GM12872 (cell line): ENCODE results near the gene GSTO1.

ENCODE experiments used
- TF ChIP-seq, protein P1 (sequence below): IDR thresholded peaks from 3 replicates; pipeline ENCODE4 v1.5.1; 2011; ENCODE audit warnings: low read depth, mild to moderate bottlenecking, low read length, moderate library complexity; ENCODE audit not compliant: insufficient read depth

GSTO1 gene

DNA sequence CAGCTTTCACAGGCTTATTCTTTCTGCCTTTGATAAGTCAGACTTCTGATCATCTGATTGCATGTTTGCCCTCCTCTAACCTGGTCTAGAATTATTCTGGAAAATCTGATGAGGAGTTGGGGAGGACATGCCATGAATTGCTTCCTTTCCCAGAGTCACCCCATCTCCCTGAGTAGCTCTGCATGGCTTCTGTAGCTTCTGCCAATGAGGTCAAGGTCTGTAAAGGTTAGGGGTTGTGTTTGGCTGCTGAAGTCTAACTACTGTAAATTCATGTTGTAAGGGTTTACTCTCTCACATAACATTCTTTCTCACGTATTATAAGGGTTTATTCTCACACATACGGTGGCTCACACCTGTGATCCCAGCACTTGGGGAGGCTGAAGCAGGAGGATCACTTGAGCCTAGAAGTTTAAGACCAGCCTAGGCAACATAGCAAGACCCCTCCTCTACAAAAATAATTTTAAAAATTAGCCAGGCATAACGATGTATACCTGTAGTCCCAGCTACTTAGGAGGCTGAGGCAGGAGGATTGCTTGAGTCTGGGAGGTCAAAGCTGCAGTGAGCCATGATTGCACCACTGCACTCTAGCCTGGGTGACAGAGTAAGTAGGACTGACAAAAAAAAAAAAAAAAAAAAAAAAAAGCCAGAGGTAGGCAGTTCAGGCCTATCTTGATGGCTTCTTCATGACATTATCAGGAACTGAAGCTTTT, 25.0 kb downstream of the GSTO1 start:
- TF ChIP-seq, protein P1, sequence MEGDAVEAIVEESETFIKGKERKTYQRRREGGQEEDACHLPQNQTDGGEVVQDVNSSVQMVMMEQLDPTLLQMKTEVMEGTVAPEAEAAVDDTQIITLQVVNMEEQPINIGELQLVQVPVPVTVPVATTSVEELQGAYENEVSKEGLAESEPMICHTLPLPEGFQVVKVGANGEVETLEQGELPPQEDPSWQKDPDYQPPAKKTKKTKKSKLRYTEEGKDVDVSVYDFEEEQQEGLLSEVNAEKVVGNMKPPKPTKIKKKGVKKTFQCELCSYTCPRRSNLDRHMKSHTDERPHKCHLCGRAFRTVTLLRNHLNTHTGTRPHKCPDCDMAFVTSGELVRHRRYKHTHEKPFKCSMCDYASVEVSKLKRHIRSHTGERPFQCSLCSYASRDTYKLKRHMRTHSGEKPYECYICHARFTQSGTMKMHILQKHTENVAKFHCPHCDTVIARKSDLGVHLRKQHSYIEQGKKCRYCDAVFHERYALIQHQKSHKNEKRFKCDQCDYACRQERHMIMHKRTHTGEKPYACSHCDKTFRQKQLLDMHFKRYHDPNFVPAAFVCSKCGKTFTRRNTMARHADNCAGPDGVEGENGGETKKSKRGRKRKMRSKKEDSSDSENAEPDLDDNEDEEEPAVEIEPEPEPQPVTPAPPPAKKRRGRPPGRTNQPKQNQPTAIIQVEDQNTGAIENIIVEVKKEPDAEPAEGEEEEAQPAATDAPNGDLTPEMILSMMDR = no peak

DNA sequence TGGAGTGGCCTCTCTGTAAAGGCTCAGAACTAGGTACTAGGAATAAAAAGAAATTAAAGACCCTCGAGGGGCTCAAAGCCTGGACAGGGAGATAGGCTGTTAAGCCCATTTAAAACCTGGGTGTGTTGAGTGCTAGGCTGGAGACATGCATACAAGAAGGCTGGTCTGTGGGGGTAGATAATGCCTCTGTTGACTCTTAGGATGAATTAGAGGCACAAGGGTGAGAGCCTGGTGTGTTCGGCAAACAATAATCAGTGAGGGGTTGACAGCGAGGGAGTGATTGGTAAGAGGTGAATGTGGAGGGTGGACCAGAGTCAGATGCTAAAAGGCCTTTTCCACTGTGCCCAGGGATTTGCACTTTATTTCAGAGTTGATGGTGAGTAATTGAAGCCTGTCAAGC, 27.0 kb downstream of the GSTO1 start:
- TF ChIP-seq, protein P1 = no peak

DNA sequence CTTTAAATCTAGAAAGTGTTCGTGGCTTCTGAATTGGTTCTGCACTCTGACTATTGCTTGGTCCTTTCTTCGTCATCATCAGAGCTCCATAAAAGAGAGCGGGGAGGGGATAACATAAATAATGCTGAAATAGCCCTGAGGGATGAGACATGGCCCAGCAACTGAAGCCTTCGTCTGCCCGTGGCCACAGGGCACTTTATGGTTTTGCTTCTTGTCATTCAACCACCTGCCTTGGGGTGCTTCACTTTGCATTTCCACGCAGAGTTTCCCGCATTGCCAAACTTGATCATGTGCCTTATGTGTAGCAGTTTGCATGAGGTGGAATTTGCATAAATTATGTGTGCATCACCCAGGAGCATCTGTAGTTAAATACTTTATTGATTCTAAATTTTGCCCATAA, 30.2 kb downstream of the GSTO1 start:
- TF ChIP-seq, protein P1 = no peak

DNA sequence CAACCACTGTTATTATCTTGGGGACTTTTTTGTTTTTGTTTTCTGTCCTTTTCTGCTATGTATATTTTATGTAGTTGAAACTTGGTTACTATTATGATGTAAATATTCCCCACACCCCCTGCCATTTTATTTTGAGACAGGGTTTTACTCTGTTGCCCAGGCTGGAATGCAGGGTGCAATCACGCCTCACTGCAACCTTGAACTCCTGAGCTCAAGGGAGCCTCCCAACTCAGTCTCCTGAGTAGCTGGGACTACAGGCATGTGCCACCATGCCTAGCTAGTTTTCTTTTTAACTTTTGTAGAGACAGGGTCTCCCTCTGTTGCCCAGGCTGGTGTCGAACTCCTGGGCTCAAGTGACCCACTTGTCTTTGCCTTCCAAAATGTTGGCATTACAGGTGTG, 32.2 kb downstream of the GSTO1 start:
- TF ChIP-seq, protein P1 = no peak

DNA sequence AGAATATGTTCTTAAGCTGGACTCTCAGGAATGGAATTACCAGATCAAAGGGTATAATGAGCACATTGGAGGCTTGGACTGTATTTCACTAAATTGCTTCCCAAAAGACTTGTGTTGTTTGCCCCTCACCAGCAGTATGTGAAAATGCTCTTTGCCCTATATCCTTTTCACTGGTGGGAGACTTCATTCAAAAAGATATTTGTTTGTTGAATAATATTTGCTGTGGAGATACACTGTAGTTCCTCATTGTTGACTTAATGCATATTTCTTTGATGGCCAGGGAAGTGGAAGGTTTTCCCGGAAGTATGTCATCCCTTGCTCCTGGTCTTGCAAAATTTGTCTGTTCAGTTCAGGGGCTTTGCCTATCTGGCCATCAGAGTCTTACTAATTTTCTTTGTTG, 33.7 kb downstream of the GSTO1 start:
- TF ChIP-seq, protein P1 = no peak

DNA sequence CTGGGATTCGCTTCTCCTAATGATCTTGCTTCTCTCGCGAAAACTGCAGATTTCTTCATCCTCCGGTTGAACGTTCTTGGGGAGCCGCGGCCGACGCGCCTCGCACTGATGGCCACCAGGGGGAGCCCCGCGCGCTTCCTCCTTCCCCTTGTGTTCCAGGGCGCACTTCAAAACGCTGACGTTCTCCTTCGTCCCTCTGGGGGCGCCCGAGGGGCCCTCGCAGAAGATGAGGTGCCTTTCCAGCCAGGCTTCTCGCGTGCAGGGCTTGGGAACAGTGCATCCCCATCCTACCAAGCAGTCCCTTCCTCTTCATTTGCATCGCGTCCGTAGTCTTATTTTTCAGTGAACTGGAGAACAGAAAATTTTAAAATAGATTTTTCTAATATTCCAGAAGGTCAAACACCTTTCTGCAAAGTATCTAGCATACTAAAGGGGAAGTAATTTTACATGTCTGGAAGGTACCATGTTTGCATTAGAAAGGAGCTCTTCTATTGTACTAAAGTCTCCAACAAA, 36.8 kb downstream of the GSTO1 start:
- TF ChIP-seq, protein P1 = peak; percentile 100

DNA sequence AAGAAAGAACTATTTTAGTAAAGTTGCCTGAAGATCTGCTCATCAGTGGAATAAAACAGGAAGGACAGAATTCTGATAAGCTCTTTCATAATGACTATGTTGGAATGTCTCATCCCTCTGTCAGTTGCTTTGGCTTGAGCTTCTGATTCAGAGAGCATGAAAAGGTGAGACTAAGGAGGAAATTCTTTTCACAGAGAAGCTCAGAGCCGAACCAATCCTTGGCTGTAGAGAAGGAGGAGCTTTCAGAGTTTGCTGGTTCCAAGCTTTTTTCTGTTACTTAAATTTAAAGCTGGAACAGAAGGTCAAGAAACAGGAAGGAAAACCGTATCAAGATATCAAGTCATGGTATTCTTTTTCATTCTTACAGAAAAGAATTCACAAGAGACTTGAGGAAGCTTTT, 38.3 kb downstream of the GSTO1 start:
- TF ChIP-seq, protein P1 = no peak
